Posterior vena cava (tissue), 2 donors: Measurements from ENCODE around the gene STK10. TPM values are rescaled to one million over a fixed set of nuclear protein-coding genes. Genes with fewer than 3 reads are reported as not detected.

ENCODE experiments used
- DNase-seq: peaks from one replicate; pipeline ENCODE4 v3.0.0-alpha.2; 2020; ENCODE audit warnings: low spot score
- intact Hi-C, 2 donors: fragments of 100-400 bp; cut with DNase I; formaldehyde crosslinking; loops; one replicate each; pipeline versions ENCODE4 v1.14.1 to v1.14.2; 2022 to 2023
- total RNA-seq, 2 donors: library from RNA; stranded (reverse); fragmentation: NEBNext Ultra II Directional; extraction: Animal tissue kit (Norgen Biotek cat#: 25700); gene quantifications; one replicate each; pipeline ENCODE4 v1.2.1, GENCODE V29; 2021
- donor health status: DM: yes; HTN: yes; CAD: no.
- donor health status: DM: yes; HTN: yes; CAD: no.

The STK10 gene
- total RNA-seq, 2 donors from 2014 or later, result 25.2 to 33.6 TPM

DNA sequence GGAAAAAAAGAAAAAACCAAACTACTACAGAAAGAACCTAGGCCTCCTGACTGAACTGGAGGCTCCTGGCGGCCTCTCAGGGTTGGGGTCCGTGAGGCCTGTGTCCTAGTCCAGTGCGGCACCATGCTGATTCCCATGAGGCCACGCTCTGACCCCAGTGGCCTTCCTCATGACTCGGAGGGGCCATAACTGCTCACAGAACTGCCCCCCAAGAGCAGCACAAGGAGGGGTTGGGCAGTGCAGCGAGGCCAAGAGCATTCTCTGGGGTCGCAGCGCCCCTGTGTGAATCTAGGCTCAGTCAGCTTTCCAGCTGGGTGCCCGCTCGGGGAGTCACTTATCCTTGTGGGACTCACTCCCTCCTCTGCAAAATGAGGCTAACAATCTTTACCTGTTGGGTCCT, 102.3 kb downstream of the STK10 start:
- no peak for DNase-seq
- intact Hi-C loops, result no loop called here

DNA sequence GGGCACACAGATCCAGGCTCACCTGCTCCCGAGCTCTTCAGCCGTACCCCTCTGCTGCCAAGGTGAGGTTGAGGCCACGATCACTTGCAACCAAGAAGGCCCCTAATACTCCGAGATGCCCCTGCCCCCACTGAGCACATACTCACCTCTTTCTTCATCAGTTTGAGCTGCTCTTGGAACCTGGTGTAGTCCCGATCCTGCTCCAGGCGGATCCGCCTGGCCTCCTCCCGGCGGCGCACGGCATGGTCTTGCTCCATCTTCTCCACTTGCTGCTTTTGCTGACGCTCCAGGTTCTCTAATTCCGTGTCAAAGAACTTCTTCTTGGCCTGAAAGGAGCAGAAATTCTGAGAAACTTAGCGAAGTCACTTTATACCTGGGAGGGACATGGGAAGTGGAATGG, 105.8 kb downstream of the STK10 start:
- intact Hi-C loops, result no loop called here
- DNase-seq, result no peak

DNA sequence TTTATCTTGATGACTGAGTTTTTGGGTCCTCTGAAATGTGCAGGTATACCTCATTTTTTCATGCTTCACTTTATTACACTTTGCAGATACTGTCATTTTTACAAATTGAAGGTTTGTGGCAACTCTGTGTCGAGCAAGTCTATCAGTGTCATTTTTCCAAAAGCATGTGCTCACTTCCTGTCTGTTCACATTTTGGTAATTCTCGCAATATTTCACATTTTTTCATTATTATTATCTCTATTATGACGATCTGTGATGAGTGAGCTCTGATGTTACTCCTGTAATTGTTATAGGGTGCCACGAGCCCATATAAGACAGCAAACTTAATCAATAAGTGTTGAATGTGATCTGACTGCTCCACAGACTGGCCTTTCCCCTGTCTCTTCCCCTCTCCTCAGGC, 108.1 kb downstream of the STK10 start:
- no peak for DNase-seq
- intact Hi-C loops, result no loop called here

DNA sequence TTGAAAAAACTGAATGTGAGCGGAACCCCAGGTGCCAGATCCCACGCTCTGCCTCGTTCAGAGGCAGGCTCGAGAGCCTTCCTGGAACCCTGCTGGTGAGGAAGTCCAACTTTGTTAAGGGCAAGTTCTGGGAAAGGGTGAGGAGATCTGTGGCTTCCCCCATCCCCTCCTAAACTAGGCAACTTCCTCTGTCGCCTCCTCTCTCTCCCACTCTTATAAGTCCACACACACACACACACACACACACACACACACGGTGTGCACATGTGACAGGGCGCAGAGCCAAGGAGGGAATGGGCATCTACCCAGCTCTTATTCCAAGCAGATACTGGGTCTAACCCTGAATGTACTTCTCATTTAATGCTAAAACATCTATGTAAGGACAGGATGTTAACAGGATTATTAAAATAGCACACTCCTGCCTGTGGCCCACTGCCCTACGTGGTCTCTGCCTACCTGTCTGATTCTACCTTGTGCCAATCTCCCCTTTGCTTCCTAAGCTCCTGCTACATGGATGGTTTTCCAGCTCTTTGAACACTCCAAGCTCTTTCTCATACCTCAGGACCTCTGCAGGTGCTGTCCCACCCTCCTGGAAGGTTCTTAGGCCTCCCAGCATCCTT, 109.2 kb downstream of the STK10 start:
- DNase-seq, result no peak
- intact Hi-C loops, result no loop called here

- DNase-seq, result no peak
- intact Hi-C loops, result no loop called here
These were observed 110.2 kb downstream of the STK10 start for GRCh38 chr5:172077664-172078425.

DNA sequence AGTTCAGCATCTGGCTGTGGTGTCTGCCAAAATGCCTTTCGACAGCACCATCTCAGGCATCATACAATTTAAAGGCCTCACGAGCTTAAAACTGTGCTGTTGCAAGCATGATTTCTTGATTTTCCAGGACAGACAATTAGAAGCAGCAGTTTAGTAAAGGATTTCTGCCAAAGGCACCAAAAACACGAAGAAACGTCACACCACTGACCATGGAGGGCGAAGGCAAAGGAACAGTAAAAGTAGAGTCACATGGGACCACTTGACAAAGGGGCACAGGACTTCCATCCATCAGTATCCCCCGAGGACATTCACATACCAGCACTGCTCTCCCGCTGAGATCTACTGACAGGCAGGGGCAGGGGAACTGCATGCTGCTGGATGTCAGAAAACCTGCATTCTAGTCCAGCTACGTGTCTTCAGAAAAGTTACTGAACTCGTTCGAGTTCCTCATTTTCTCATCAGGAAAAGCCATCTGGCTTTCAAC, 111.2 kb downstream of the STK10 start:
- no peak for DNase-seq
- intact Hi-C loops, result no loop called here

- intact Hi-C loops, result no loop called here
- no peak for DNase-seq
These were observed 112.4 kb downstream of the STK10 start for GRCh38 chr5:172075656-172076055.

DNA sequence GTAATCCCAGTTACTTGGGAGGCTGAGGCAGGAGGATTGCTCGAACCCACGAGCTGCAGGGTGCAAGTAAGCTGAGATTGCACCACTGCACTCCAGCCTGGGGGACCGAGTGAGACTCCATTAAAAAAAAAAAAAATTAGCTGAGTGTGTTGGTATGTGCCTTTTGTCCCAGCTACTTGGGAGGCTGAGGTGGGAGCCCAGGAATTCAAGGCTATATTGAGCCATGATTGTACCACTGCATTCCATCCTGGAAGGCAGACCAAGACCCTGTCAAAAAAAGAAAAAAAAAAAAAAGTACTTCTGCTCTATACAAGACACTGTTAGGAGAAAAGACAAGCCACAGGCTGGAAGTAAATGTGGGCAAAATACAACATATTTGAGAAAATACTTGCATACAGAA, 113.1 kb downstream of the STK10 start:
- no peak for DNase-seq
- intact Hi-C loops, result no loop called here

- no peak for DNase-seq
- intact Hi-C loops, result no loop called here
These were observed 116.6 kb downstream of the STK10 start for GRCh38 chr5:172071309-172071875.

DNA sequence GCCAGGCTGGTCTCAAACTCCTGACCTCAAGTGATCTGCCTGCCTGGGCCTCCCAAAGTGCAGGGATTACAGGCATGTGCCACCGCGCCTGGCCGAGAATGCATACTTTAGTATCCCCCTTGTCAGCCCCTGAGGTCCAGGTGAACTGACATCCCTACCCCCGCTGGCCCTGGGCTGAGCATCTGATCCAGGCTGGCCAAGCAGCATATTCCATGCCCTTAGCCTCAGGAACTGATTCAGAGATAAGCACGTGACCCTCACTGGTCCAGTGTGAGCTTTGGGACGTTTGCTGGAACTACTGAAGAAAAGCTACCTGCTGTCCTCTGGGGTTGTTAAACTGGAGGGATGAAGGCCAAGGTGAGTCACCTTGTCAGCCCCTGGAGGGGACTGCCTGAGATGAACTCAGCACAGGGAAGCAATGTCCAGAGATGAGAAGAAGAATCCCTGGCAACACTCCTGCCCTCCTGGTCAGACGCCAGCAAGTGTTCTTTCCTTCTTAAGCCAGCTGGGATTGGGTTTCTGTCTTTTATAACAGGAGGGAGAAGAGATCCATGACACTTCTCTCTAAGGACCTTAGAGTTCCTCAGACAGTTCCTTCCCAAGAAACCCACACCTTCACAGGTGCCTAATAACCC, 122.5 kb downstream of the STK10 start:
- no peak for DNase-seq
- intact Hi-C loops, result loop anchor here in 1 of 2 donors (10.0 kb wide), 1 partner anchor 1281 kb away; the partner anchor contains the start of gene GABRP

- no peak for DNase-seq
- intact Hi-C loops, result loop anchor here in 1 of 2 donors (10.0 kb wide), 1 partner anchor 1280 kb away; the partner anchor contains the start of gene GABRP
These were observed 123.3 kb downstream of the STK10 start for GRCh38 chr5:172064766-172065165.

- no peak for DNase-seq
- intact Hi-C loops, result loop anchor here in 1 of 2 donors (10.0 kb wide), 1 partner anchor 1280 kb away; the partner anchor contains the start of gene GABRP
These were observed 123.7 kb downstream of the STK10 start for GRCh38 chr5:172064358-172064757.

DNA sequence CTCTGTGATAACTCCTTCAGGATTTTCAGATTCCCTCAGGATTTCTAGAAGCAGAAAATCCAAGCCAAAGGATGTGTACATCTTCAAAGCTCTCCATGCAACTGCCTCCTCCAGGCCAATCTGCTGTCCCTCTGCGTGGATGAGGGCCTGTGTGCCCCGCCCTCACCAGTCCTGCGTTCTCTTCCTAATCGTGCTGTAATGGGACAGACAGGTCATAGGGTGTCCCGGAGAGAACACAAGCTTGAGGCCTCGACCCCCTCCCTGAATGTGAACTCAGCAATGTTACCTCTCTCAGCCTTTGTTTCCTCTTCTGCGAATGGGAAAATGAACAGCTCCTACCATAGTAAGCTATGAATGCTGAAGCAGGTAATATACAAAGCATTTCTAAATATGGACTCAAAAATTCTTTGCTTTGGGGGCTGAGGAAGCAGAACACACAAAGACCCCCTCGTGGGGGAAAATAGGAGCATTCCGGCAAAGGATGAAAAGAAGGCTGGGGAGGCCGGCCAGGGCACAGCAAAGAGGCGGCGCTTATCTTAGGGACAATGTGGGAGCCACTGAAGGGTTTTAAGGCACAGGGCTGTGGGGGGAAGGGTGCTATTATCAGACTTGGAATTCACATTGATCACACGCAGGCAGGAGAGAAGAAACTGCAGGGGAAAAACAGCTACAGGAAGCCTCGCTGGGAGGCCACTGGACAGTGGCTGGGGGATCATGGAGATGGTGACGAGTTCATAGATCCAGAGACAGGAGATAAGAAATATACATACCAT, 124.4 kb downstream of the STK10 start:
- DNase-seq, result no peak
- intact Hi-C loops, result loop anchor here in 1 of 2 donors (10.0 kb wide), 1 partner anchor 1279 kb away; the partner anchor contains the start of gene GABRP

GRCh38 chr5:172059661-172060100, 128.3 kb downstream of the STK10 start:
- no peak for DNase-seq
- intact Hi-C loops, result loop anchor here in 1 of 2 donors (10.0 kb wide), 1 partner anchor 1275 kb away; the partner anchor contains the start of gene GABRP

DNA sequence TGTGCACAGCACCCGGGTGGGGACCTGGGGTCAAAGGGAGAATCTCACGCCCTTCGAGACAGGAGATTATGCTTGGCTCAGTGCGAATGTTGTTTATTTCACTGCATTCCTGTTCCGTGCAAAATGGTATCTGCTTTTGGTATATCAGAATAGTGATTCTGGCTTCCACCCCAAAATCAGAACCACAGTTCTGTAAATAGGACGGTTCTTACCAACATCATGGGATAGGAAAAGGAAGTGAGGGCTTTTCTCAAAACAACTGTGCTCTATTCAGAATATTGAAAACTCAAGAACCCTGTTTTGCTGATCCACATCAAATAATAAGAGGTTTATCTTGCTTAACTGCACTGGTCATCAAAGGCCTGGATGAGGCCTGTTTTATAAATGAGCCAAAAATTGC, 129.9 kb downstream of the STK10 start:
- intact Hi-C loops, result no loop called here
- DNase-seq, result no peak

GRCh38 chr5:172055996-172056395, 132.0 kb downstream of the STK10 start:
- DNase-seq, result no peak
- intact Hi-C loops, result no loop called here

DNA sequence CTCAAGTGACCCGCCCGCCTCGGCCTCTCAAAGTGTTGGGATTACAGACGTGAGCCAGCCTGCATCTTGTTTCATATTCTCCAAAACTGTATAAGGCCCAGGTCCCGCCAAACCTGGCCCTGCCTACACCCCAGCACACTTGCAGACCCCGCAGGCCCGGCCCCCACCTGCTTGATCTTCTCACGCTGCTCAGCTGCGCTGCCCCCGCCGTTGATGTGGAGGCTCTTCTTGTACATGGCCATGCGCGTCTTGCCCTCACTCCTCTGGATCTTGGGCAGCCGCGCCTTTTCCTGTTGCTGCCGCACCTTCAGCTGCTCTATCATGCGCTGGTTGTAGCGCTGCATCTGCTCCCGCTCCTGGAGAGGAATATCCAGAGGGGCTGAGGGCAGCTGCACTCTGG, 132.6 kb downstream of the STK10 start:
- DNase-seq, result no peak
- intact Hi-C loops, result no loop called here

DNA sequence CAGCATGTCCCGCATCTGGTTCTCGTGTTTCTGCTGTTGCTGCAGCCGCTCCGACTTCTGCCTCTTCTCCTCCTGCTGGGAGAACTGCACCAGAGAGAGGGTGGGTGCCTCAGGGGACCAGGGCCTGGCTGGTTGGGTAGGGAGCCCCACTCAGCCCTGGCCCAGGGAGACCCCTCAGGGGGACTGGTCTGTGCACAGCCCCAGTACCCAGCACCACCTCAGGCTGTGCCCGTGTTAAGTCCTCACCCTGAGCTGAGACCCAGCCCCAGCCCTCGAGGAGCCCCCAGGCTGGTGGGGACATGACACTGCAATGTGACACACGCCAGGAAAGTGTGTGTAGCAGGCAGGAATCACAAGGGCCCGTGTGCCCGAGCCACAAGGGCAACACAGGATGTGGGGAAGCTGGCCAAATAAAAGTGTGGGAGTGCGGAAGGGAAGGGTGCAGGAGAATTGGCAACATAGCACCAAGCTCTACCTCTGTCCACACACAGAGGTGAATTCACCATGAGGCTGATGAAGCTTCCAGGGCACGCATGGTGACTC, 133.3 kb downstream of the STK10 start:
- no peak for DNase-seq
- intact Hi-C loops, result no loop called here
